GM21367 (cell line): ENCODE measurements around the gene RFNG.

Experiments
- ATAC-seq: cut with Tn5 transposase; IDR thresholded peaks from one replicate; pipeline ENCODE4 v1.9.1; 2021; ENCODE audit not compliant: unreplicated experiment

Gene RFNG

GRCh38 chr17:82016061-82016874 is 35.3 kb downstream of the RFNG start:
- no peak for ATAC-seq

- no peak for ATAC-seq
Measured at GRCh38 chr17:82015311-82015971, 36.2 kb downstream of the RFNG start.

DNA sequence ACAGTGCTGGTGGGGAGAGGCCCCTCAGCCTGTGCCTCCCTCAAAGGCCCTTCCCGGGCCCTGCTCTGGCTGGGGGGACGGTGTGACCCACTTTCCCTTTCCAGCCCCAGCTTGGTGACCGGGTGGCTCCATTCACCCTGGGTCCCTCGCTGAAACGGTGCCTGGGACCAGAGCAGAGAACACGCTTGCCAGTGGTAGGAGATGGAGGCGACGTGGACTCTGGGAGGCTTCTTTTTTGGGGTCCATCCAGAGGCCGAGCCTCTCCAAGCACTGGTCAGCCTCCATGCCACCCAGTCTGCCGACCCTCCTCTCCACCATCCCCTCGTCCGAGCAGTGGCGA is 36.7 kb downstream of the RFNG start:
- ATAC-seq: no peak

- no peak for ATAC-seq
Measured at GRCh38 chr17:82014432-82014831, 37.2 kb downstream of the RFNG start.

- ATAC-seq: no peak
Measured at GRCh38 chr17:82013772-82014321, 37.8 kb downstream of the RFNG start.

DNA sequence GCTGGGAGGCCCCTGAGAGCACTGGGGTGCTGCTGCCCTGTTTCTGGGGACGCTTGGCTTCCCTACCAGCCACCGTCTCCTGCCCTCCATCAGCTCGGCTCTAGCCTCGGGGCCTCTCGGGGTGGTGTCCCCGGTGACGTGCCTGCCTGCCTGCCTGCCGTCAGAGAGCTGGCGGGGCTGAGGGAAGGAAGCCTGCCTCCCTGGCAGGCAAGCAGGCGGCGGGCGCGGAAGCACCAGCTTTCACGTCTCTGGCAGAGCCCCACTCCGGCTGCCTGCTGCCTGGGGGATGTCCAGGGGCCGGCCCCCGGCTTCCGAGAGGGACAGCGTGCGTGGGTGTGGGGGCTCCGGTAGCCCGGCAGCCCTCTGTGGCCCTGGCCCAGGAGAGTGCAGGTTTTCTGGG is 38.3 kb downstream of the RFNG start:
- ATAC-seq: no peak

DNA sequence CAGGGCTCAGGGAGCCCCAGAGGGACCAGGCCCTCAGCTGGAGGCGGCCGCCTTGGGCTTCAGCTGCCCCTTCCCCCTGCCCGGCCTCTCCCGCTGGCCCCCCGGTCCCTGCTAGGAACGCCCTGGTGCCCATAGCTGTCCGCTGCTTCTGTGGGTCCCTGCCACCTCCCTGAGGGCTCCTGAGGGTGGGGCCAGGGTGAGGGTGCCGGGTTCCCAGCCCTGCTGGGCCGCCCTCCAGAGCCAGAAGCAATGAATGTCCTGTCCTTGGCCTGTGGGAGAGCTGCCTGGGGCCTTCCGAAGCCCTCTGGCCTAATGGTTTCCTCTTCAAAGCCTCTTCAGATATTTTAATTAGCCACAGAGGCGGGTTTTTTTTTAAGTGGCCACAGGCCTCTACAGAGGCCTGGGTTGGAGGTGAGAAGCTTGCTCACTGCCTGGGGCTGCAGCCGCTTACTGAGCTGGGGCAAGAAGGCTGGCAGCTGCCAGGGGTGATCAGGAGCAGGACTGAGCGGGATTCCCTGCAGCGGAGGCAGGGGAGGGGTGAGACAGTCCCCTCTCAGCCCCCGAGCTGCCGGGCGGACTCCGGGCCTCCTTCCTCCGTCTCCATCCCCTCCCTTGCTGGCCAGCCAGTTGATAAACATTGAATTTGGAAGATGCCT is 38.8 kb downstream of the RFNG start:
- no peak for ATAC-seq

- no peak for ATAC-seq
Measured at GRCh38 chr17:82012261-82012639, 39.4 kb downstream of the RFNG start.

GRCh38 chr17:82011617-82012187 is 39.9 kb downstream of the RFNG start:
- ATAC-seq: no peak

DNA sequence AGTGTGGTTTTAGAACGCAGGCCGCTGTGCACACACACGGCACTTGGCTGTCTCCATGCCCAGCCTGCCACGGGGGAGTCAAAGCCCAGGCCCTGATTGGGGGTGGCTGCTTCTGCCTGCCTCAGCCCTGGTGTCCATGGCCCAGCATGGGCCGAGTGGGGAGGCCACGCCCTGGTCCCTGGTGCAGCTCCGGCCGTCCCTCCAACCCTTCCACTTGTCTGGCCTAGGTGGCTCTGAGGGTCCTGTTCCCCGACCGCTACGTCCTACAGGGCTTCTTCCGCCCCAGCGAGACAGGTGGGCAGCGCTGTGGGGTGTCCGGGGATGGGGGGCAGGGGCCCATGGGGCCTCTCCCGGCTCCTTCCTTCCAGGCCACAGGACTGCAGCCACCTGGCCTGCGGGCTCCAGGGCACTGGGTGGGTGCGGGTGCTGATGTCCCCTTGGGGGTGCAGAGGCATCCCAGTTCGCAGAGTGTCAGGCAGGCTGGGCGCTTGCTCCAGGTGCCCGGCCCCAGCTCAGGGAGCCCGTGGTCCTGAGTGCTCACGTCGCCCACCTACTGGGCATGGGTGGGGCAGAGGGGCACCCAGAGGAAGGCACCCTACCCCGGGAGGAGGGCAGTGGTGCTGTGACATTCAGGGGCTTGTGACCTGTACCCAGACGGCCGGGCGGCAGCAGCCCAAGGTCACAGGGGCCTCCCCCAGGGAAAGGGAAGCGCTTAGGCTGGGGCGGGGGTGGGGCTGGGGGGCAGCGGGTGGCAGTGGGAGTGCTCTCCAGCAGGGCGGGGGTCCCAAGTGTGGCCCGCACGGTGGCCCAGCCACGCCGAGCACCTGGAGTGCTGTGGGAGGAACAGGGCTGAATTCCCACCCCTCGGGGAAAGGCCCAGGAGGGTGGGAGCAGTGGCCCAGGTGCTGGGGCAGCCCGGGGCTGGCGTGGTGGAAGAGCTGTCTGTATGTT is 40.8 kb downstream of the RFNG start:
- no peak for ATAC-seq

GRCh38 chr17:82009413-82009812 is 42.2 kb downstream of the RFNG start:
- ATAC-seq: no peak

DNA sequence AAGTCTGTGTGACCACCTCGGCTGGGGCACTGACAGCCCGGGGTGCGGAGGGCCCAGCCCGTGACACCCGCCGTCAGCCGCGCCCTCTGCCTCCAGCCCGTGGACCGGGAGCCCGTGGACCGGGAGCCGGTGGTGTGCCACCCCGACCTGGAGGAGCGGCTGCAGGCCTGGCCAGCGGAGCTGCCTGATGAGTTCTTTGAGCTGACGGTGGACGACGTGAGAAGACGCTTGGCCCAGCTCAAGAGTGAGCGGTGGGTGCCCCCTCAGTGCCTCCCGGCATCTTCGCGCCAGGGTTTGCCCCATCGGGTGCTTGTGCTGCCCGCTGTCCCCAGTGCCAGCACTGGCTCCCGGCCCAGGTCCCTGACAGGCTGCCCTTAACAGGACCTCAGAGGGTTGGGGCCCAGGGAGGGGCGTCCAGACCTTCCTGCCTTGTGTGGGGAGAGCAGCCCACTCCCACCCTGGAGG is 42.6 kb downstream of the RFNG start:
- ATAC-seq: no peak

GRCh38 chr17:82008258-82008940 is 43.2 kb downstream of the RFNG start:
- ATAC-seq: no peak

DNA sequence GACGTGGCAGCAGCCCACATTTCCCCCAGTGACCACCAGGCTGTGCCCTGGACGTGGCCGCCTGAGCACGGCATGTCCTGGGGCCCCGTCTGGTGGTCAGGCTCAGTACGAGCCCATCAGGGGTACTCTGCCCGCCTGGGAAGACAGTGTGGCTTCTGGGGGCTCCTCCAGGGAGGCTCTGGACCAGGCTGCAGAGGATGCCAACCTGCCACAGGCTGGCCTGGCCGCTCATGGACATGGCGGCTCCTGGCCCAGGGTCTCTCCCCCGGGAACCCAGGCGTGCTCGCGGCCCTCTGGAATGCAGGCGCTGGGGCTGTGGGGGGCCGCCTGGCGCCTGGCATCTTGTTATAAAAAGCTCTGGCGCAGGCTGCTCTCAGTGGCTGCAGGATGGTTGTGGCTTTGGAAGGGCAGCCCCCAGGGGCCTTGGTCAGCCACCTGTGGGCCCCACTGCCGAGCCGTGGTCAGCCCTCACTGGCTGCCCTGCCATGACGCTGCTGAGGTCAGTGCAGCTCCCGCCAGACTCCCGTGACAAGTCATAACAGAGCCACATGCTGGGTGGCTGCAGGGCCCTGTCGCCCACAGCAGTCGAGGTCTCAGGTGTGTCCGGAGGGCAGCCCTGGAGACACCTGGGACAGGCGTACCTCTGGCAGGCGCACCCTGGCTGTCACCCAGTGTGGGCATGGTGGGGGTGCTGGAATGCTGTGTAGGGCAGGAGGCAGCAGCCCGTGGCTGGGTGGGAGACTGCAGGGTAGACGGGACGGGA is 43.9 kb downstream of the RFNG start:
- ATAC-seq: no peak

DNA sequence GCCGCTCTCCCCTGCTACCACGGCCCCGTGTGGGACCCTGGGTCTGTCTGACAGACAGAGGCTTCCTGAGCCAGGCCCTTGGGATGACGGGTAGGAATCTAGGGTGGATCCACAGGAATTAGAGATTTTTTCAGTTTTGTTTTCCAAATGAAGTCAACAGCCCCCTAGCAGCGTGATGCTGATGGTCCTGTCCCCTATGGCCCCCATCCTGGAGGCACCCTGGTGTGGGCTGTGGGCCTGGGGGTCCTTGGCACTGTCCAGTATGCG is 44.5 kb downstream of the RFNG start:
- no peak for ATAC-seq

- no peak for ATAC-seq
Measured at GRCh38 chr17:82006468-82007227, 45.0 kb downstream of the RFNG start.

- no peak for ATAC-seq
Measured at GRCh38 chr17:82005701-82006348, 45.8 kb downstream of the RFNG start.
